K562 (cell line): ENCODE measurements around the gene CGB8. TPM values are rescaled to one million over a fixed set of nuclear protein-coding genes. Genes with fewer than 3 reads are reported as not detected.
A peak's percentile ranks its signal among the peaks of the same experiment; 100 is the strongest.

Source experiments
- CEBPG ChIP-seq, 3 experiments: fragments of 200-800 bp in 1 of 3; sonication (Bioruptor generic) in 1 of 3; sonication (generic) in 1 of 3; formaldehyde crosslinking in 1 of 3; IDR thresholded peaks in 2 of 3; conservative IDR thresholded peaks in 1 of 3; 2 replicates each; pipeline versions ENCODE4 v1.6.1 to v1.8.0; 2016 to 2022; ENCODE audit warnings: missing compliant biosample characterization in 2 of 3, missing genetic modification characterization in 2 of 3, mild to moderate bottlenecking in 1 of 3, missing genetic modification reagents in 1 of 3
- CXXC5 ChIP-seq: fragments of 250-450 bp; sonication (Bioruptor Pico); IDR thresholded peaks from 2 replicates; pipeline ENCODE4 v1.8.0; 2022; ENCODE audit warnings: inconsistent platforms, mild to moderate bottlenecking, moderate library complexity
- FOSL1 ChIP-seq: fragments of 200-800 bp; sonication (Bioruptor generic); conservative IDR thresholded peaks from 2 replicates; pipeline ENCODE4 v1.6.1; 2016; ENCODE audit warnings: missing genetic modification characterization, missing compliant biosample characterization
- FOXJ2 ChIP-seq: fragments of 200-800 bp; sonication (Bioruptor generic); IDR thresholded peaks from 2 replicates; pipeline ENCODE4 v1.6.1; 2016; ENCODE audit warnings: missing genetic modification characterization, missing compliant biosample characterization
- HMGXB4 ChIP-seq: sonication (generic); formaldehyde crosslinking; IDR thresholded peaks from 2 replicates; pipeline ENCODE4 v1.8.1; 2023; ENCODE audit warnings: mild to moderate bottlenecking, missing genetic modification reagents
- NFXL1 ChIP-seq: fragments of 450-650 bp; formaldehyde crosslinking; IDR thresholded peaks from 2 replicates; pipeline ENCODE4 v1.4.0; 2021; ENCODE audit warnings: mild to moderate bottlenecking
- NR2C2 ChIP-seq, 2 experiments: fragments of 200-800 bp in 1 of 2; sonication (Bioruptor generic) in 1 of 2; sonication (generic) in 1 of 2; formaldehyde crosslinking in 1 of 2; IDR thresholded peaks; 2 replicates each; pipeline versions ENCODE4 v1.6.1 to v1.8.0; 2016 to 2022; ENCODE audit warnings: mild to moderate bottlenecking in 1 of 2, missing compliant biosample characterization in 1 of 2, missing genetic modification characterization in 1 of 2, missing genetic modification reagents in 1 of 2
- NRF1 ChIP-seq, 2 experiments: fragments of 450-650 bp; IDR thresholded peaks in 1 of 2; conservative IDR thresholded peaks in 1 of 2; 2 replicates each; pipeline ENCODE4 v1.6.1; 2014; ENCODE audit warnings: mild to moderate bottlenecking in 2 of 2
- TSC22D4 ChIP-seq: fragments of 450-650 bp; IDR thresholded peaks from 2 replicates; pipeline ENCODE4 v1.6.1; 2016; ENCODE audit warnings: missing genetic modification characterization, missing biosample characterization, control low read depth
- ZNF431 ChIP-seq: sonication (generic); formaldehyde crosslinking; IDR thresholded peaks from 2 replicates; pipeline ENCODE4 v1.8.0; 2022; ENCODE audit warnings: mild to moderate bottlenecking, missing genetic modification reagents
- polyA plus RNA-seq, 8 experiments: library from polyadenylated mRNA; depleted of rRNA in 4 of 8; stranded (reverse) in 5 of 8; unstranded in 3 of 8; fragments of >200 nt; fragmentation: Nextera tagmentation in 2 of 8; fragmentation: Illumina TruSeq in 1 of 8; extraction: Ambion mirVana in 2 of 8; extraction: Trizol in 1 of 8; gene quantifications; 2 replicates each; pipeline versions ENCODE4 v1.2.1 to v1.2.3, GENCODE V29; 2011 to 2014; ENCODE audit warnings: inconsistent platforms in 1 of 8, missing spikeins in 1 of 8
- total RNA-seq, 7 experiments: library from RNA; depleted of rRNA in 6 of 7; stranded (reverse); fragments of >200 nt in 6 of 7; fragmentation: Illumina TruSeq in 2 of 7; extraction: Trizol in 2 of 7; gene quantifications; 2 replicates each; pipeline versions ENCODE4 v1.2.1 to v1.2.3, GENCODE V29; 2011 to 2021; ENCODE audit warnings: low replicate concordance in 1 of 7
- TF ChIP-seq, protein P1 (sequence below): sonication (generic); formaldehyde crosslinking; IDR thresholded peaks from 2 replicates; pipeline ENCODE4 v1.8.0; 2022; ENCODE audit warnings: mild to moderate bottlenecking, low read depth, missing genetic modification reagents
- TF ChIP-seq, protein P2 (sequence below): fragments of 250-450 bp; sonication (Bioruptor Pico); IDR thresholded peaks from 2 replicates; pipeline ENCODE4 v1.4.0; 2020; ENCODE audit warnings: mild to moderate bottlenecking, moderate library complexity
- TF ChIP-seq, protein P3 (sequence below), 2 experiments: fragments of 450-650 bp in 1 of 2; sonication (generic) in 1 of 2; formaldehyde crosslinking in 1 of 2; IDR thresholded peaks in 1 of 2; conservative IDR thresholded peaks in 1 of 2; 2 replicates each; pipeline versions ENCODE4 v1.6.1 to v1.8.1; 2016 to 2023; ENCODE audit warnings: mild to moderate bottlenecking in 2 of 2, moderate library complexity in 2 of 2, inconsistent platforms in 1 of 2, missing genetic modification reagents in 1 of 2

Gene CGB8
- total and polyA plus RNA-seq, 9 of the 15 experiments (the other 6 are each of a cell fraction or from before 2014, with no cell fraction given), result not detected

GRCh38 chr19:49014123-49014869, 34.6 kb downstream of the CGB8 start (continued):
- TF ChIP-seq ZNF431 (no peak), CXXC5 (CRISPR knock-in tag) (peak; percentile 29; the same call in 1 of the 2 replicates), FOSL1 (tag) (peak; percentile 60), TSC22D4 (no peak), HMGXB4 (CRISPR knock-in tag) (no peak), CEBPG (CRISPR knock-in tag; IDR thresholded peaks at IDR 0.05) (no peak), CEBPG (tag; conservative IDR thresholded peaks at IDR 0.05 in 1 of 2, IDR thresholded peaks at IDR 0.05 in 1 of 2) (peak in 1 of 2 experiments; percentile 67; a peak in 2 of 4 replicates), NR2C2 (CRISPR knock-in tag; IDR thresholded peaks at IDR 0.05) (no peak), NR2C2 (tag; IDR thresholded peaks at IDR 0.05) (0 out of 2 replicates have a peak, but pooled peaks have one; percentile 29), NRF1 (conservative IDR thresholded peaks at IDR 0.05 in 1 of 2, IDR thresholded peaks at IDR 0.05 in 1 of 2) (peak in 1 of 2 experiments; percentile 30; a peak in 1 of 4 replicates), FOXJ2 (tag) (no peak), NFXL1 (CRISPR knock-in tag) (no peak)
- TF ChIP-seq, protein P1, sequence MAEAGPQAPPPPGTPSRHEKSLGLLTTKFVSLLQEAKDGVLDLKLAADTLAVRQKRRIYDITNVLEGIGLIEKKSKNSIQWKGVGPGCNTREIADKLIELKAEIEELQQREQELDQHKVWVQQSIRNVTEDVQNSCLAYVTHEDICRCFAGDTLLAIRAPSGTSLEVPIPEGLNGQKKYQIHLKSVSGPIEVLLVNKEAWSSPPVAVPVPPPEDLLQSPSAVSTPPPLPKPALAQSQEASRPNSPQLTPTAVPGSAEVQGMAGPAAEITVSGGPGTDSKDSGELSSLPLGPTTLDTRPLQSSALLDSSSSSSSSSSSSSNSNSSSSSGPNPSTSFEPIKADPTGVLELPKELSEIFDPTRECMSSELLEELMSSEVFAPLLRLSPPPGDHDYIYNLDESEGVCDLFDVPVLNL (CRISPR knock-in tag), result no peak
- TF ChIP-seq, protein P2, sequence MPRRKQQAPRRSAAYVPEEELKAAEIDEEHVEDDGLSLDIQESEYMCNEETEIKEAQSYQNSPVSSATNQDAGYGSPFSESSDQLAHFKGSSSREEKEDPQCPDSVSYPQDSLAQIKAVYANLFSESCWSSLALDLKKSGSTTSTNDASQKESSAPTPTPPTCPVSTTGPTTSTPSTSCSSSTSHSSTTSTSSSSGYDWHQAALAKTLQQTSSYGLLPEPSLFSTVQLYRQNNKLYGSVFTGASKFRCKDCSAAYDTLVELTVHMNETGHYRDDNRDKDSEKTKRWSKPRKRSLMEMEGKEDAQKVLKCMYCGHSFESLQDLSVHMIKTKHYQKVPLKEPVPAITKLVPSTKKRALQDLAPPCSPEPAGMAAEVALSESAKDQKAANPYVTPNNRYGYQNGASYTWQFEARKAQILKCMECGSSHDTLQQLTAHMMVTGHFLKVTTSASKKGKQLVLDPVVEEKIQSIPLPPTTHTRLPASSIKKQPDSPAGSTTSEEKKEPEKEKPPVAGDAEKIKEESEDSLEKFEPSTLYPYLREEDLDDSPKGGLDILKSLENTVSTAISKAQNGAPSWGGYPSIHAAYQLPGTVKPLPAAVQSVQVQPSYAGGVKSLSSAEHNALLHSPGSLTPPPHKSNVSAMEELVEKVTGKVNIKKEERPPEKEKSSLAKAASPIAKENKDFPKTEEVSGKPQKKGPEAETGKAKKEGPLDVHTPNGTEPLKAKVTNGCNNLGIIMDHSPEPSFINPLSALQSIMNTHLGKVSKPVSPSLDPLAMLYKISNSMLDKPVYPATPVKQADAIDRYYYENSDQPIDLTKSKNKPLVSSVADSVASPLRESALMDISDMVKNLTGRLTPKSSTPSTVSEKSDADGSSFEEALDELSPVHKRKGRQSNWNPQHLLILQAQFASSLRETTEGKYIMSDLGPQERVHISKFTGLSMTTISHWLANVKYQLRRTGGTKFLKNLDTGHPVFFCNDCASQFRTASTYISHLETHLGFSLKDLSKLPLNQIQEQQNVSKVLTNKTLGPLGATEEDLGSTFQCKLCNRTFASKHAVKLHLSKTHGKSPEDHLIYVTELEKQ (CRISPR knock-in tag), result no peak
- TF ChIP-seq, protein P3, sequence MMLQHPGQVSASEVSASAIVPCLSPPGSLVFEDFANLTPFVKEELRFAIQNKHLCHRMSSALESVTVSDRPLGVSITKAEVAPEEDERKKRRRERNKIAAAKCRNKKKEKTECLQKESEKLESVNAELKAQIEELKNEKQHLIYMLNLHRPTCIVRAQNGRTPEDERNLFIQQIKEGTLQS (IDR thresholded peaks at IDR 0.05), result peak; percentile 98
- TF ChIP-seq, protein P3 (CRISPR knock-in tag; conservative IDR thresholded peaks at IDR 0.05), result no peak
